Frontal cortex (tissue), 4 donors: ENCODE data around the gene TAS2R41. TPM values are rescaled to one million over a fixed set of nuclear protein-coding genes. Genes with fewer than 3 reads are reported as not detected.
"Not testable (repeated sequence)": the region's sequence is repeated elsewhere in the genome, so short reads cannot be mapped to it uniquely, and the experiment has no call there.

Experiments used
- DNase-seq, 2 donors: peaks; one replicate each; pipeline ENCODE4 v3.0.0; 2012; ENCODE audit warnings: low spot score in 2 of 2
- FAIRE-seq: peaks from 2 replicates; lab custom pipeline; 2012; peaks lifted over from hg19 to GRCh38; lab: Jason Lieb, UNC
- total RNA-seq: library from RNA; depleted of rRNA; stranded (reverse); fragments of >200 nt; gene quantifications from one replicate; pipeline ENCODE4 v1.2.3, GENCODE V29; 2014
- donor health status: control.
- donor health status: control.
- donor health status: control.

TAS2R41 gene
- total RNA-seq, 1 donor from 2014 or later: not detected

DNA sequence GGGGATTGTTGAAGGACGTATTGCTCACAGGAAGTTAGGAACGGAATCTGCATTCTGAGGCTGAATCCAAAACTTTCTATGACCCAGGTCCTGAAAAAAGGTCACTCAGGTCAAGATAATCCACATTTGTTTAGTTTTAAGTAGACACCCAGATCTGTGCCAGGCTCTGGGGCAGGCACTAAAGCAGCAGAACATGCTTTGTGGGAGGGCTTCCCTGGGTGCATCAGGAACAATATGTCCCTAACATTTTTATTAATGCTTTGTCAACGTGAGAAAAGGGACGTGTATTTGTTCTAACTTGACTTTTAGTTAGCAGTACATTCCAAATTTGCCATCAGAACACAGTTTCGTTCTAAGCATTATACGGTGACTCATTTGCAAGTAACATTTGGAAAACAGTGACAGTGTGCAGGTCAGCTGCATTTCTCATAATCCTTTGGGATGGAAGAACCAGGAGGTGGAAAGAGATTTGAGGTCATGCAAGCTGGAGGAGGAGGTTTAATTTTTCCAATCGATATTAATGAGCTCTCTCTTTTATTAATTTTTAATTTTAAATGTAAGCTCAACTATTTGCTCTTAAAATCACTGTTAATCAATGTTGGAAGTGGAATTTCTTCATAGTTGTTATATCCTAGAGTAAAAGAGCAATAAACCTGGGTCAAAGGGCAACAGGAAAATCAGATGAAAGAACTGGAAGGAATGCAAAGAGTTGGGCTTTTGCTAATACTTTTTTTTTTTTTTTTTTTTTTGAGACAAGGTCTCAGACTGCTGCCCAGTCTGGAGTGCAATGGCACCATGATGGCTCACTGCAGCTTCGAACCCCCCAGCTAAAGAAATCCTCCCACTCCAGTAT is 35.0 kb downstream of the TAS2R41 start:
- FAIRE-seq: no peak
- DNase-seq: no peak

- FAIRE-seq: no peak
- no peak for DNase-seq
These were observed 36.8 kb downstream of the TAS2R41 start for GRCh38 chr7:143514487-143514886.

- DNase-seq (no peak), FAIRE-seq (no peak)
These were observed 37.5 kb downstream of the TAS2R41 start for GRCh38 chr7:143514995-143515735.

DNA sequence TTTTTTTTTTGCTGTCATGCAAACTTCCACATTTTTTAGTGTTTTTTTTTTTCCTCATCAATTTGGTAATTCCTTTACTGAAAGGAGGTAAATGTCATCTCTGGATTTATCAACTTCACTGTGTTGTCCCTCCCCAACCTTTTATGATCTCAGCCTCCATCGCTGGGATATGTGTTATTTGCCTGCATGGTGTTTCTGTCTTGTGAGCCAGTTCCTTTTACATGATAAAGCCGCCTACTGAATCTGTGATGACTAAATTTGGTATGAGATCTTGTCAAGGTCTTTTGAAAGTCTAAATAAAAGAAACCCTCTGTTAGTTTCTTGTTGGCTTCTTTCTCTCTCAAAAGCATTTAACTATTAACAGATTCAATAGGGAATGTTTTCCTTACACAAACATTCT is 39.3 kb downstream of the TAS2R41 start:
- no peak for FAIRE-seq

GRCh38 chr7:143518521-143518920 is 40.8 kb downstream of the TAS2R41 start:
- DNase-seq (no peak), FAIRE-seq (no peak)

More for the DNA sequence above, 39.3 kb downstream of the TAS2R41 start:
- no peak for DNase-seq

DNA sequence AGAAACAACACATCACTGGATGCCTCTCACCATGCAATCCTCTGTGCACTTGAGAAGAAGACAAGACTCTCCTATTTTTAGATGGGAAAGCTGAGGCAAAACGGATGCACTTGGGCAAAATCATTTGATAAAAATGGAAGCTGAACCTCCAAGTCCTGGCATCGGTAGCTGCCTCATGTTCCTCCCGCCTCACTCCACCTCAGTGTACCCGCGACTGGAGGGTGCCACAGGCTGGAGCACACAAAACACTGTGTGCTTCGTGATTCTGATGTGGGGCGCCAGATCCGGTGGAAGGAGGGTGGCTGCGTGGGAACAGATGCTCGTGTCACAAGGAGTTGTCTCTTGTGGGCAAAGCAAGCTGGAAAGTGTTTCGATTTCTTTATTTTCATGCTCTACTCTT is 41.3 kb downstream of the TAS2R41 start:
- FAIRE-seq (no peak), DNase-seq (no peak)

DNA sequence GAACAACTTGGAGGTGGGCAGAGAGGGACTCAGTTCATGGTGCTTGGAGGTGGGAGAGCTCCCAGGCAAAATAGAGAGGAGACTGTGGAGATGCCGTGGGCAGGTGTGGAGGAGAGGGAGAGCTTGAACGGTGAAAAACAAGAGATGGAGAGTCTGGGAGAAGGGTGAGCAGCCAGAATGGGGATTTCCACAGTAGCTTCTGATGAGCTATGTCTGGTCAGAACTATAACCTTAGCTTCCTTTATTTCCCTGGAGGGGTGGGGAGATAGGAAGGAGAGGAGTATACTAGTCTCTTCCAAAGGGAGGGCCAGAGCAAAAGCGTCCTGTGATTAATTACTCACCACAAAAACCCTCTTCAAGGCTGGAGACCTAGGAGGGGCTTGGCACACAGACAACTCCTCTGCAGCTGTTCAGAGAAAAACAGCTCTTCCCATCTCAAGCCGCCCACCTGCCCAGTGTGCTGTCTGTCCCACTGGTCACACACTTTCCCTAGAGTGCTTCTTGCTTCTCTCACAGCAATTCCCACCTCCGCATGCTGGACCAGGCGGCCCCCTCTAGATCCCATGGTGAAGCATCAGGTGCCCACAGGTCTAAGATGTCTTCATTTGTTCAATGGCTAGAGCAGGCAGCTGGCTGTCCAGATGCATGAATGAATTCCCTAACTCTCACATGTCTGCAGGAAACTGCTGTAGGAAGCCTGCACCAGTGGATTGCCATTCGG is 41.9 kb downstream of the TAS2R41 start:
- no peak for FAIRE-seq
- no peak for DNase-seq

GRCh38 chr7:143522309-143522916 is 44.7 kb downstream of the TAS2R41 start:
- FAIRE-seq, DNase-seq: not testable (repeated sequence)

Other genes starting within 250 kb of the TAS2R41 start
- 24.9 TPM for gene GSTK1, start 214.4 kb upstream of the TAS2R41 start, total RNA-seq
- not detected for gene TMEM139, start 192.9 kb upstream of the TAS2R41 start, total RNA-seq
- 20.4 TPM for gene CASP2, start 189.5 kb upstream of the TAS2R41 start, total RNA-seq
- gene CLCN1, start 161.8 kb upstream of the TAS2R41 start, total RNA-seq: under 0.01 TPM
- gene FAM131B, start 115.2 kb upstream of the TAS2R41 start, total RNA-seq: 73.8 TPM
- gene ZYX, start 96.5 kb upstream of the TAS2R41 start, total RNA-seq: 4.5 TPM
- gene EPHA1, start 69.0 kb upstream of the TAS2R41 start, total RNA-seq: 0.41 TPM
- not detected for gene TAS2R60, start 34.4 kb upstream of the TAS2R41 start, total RNA-seq
- gene CTAGE15, start 93.9 kb downstream of the TAS2R41 start, total RNA-seq: under 0.01 TPM
- under 0.01 TPM for gene TCAF2, start 143.1 kb downstream of the TAS2R41 start, total RNA-seq